Stimulated activated memory B cell treated with anti-CD40 and anti-IgM and Interleukin-4, amounts not matched to agents 10 μg/mL and 1 μg/mL and 100 μg/mL, for 72 hours (primary cell): ENCODE data around the gene ITPRIPL2.
A peak's percentile ranks its signal among the peaks of the same experiment; 100 is the strongest.

Experiments used
- ATAC-seq: fragments of 150-1000 bp; cut with Tn5 transposase; 2 replicates; pipeline ENCODE4 v1.10.0; 2021
- H3K27ac Mint-ChIP-seq: one replicate; pipeline ENCODE4 v1.8.0; 2022; ENCODE audit warnings: mild to moderate bottlenecking, mixed read lengths
- H3K27me3 Mint-ChIP-seq: one replicate; pipeline ENCODE4 v1.8.0; 2022; ENCODE audit warnings: mixed read lengths
- H3K36me3 Mint-ChIP-seq: one replicate; pipeline ENCODE4 v1.8.0; 2022; ENCODE audit warnings: mixed read lengths
- H3K4me1 Mint-ChIP-seq: one replicate; pipeline ENCODE4 v1.8.0; 2022; ENCODE audit warnings: mixed read lengths
- H3K4me3 Mint-ChIP-seq: one replicate; pipeline ENCODE4 v1.8.0; 2022; ENCODE audit warnings: mild to moderate bottlenecking, moderate library complexity, mixed read lengths
- H3K9me3 Mint-ChIP-seq: one replicate; pipeline ENCODE4 v1.8.0; 2022; ENCODE audit warnings: mixed read lengths

The ITPRIPL2 gene

DNA sequence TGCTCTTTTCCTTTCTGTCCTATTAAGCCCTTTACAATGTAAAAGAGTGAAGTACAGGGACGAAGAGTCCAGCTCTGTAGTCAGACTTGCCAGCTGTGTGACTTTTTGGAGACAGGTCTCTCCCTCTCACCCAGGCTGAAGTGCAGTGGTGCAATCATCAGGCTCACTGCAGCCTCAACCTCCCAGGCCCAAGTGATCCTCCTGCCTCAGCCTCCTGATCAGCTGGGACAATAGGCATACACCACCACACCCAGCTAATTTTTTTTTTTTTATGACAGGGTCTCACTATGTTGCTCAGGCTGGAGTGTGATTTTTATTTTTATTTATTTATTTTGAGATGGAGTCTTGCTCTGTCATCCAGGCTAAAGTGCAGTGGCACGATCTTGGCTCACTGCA is 7.1 kb upstream of the ITPRIPL2 start:
- Mint-ChIP-seq H3K9me3 (no peaks in the 10 kb centered on the region), H3K27ac (no peak overlapping the region)
- ATAC-seq: no peak

GRCh38 chr16:19108409-19109287 is 5.1 kb upstream of the ITPRIPL2 start:
- no peak for ATAC-seq
- no peaks in the 10 kb centered on the region for H3K9me3 Mint-ChIP-seq
- peaks cover 34% of the 10 kb centered on the region for H3K4me1 Mint-ChIP-seq
- H3K27ac Mint-ChIP-seq: peak overlapping the region; percentile 77
- H3K27me3 Mint-ChIP-seq: peaks cover 8% of the 10 kb centered on the region
- no peaks in the 10 kb centered on the region for H3K36me3 Mint-ChIP-seq
- no peak overlapping the region for H3K4me3 Mint-ChIP-seq

More for the DNA sequence above, 7.1 kb upstream of the ITPRIPL2 start:
- Mint-ChIP-seq H3K36me3 (no peaks in the 10 kb centered on the region), H3K27me3 (no peaks in the 10 kb centered on the region), H3K4me1 (peaks cover 23% of the 10 kb centered on the region), H3K4me3 (no peak overlapping the region)

DNA sequence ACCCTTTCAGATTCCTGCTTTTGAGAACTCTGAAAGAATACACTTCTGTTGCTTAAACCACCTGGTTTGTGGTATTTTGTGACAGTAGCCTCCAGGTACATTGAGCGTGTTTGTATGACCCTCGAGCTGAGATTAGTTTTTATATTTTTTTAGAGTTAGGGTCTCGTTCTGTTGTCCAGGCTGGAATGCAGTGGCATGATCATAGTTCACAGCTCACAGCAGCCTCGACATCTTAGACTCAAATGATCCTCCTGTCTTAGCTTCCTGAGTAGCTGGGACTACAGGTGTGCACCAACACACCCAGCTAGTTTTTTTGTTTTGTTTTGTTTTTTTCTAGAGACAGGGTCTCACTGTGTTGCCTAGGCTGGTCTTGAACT is 4.5 kb upstream of the ITPRIPL2 start:
- Mint-ChIP-seq H3K27ac (peak overlapping the region; percentile 77), H3K4me3 (no peak overlapping the region), H3K27me3 (peaks cover 8% of the 10 kb centered on the region), H3K9me3 (no peaks in the 10 kb centered on the region), H3K4me1 (peaks cover 36% of the 10 kb centered on the region), H3K36me3 (no peaks in the 10 kb centered on the region)
- ATAC-seq: no peak

DNA sequence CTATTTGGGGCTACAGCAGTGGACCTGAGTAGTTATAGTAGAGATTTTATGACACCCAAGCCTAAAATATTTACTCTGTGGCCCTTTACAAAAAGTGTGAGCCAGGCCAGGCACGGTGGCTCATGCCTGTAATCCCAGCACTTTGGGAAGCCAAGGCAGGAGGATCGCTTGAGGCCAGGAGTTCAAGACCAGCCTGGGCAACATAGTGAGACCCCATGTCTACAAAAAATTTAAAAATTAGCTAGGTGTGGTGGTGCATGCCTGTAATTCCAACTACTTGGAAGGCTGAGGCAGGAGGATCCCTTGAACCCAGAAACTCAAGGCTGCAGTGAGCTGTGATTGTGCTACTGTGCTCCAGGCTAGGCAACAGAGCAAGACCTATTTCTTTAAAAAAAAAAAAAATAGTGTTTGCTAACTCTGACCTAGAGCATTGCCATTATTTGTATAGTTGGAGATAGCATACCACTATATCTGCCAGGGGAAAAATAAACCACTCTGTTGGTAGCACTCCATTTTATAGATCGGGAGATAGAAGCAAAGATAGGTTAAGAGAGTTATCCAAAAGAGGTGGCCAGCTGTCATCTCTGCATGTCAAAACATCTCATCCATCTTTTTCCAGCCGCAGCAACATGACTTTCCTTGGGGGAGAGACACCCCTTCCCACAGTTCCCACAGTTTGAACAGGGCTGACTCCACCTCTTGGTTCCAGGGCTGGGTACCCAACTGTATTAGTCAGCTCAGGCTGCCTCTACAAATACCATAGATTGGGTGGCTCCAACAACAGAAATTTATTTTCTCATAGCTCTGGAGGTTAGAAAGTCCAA is 3.0 kb upstream of the ITPRIPL2 start:
- H3K27me3 Mint-ChIP-seq: peaks cover 8% of the 10 kb centered on the region
- ATAC-seq: no peak
- H3K4me3 Mint-ChIP-seq: no peak overlapping the region
- H3K9me3 Mint-ChIP-seq: no peaks in the 10 kb centered on the region
- peaks cover 8% of the 10 kb centered on the region for H3K36me3 Mint-ChIP-seq
- no peak overlapping the region for H3K27ac Mint-ChIP-seq
- peaks cover 44% of the 10 kb centered on the region for H3K4me1 Mint-ChIP-seq

GRCh38 chr16:19112099-19112407 is 1.7 kb upstream of the ITPRIPL2 start:
- Mint-ChIP-seq H3K4me3 (no peak overlapping the region), H3K27ac (no peak overlapping the region), H3K9me3 (no peaks in the 10 kb centered on the region), H3K4me1 (peaks cover 55% of the 10 kb centered on the region), H3K27me3 (peaks cover 8% of the 10 kb centered on the region), H3K36me3 (peaks cover 13% of the 10 kb centered on the region)
- ATAC-seq: no peak

GRCh38 chr16:19114359-19115147 is 789 bp downstream of the ITPRIPL2 start:
- peak; percentile 57 for ATAC-seq
- Mint-ChIP-seq H3K27me3 (peaks cover 8% of the 10 kb centered on the region), H3K27ac (peak overlapping the region; percentile 93), H3K4me1 (peaks cover 53% of the 10 kb centered on the region), H3K9me3 (no peaks in the 10 kb centered on the region), H3K36me3 (peaks cover 19% of the 10 kb centered on the region), H3K4me3 (peak overlapping the region; percentile 91)

- peaks cover 8% of the 10 kb centered on the region for H3K27me3 Mint-ChIP-seq
- no peaks in the 10 kb centered on the region for H3K9me3 Mint-ChIP-seq
- H3K4me1 Mint-ChIP-seq: peaks cover 53% of the 10 kb centered on the region
- H3K4me3 Mint-ChIP-seq: peak overlapping the region; percentile 63
- no peak for ATAC-seq
- H3K36me3 Mint-ChIP-seq: peaks cover 19% of the 10 kb centered on the region
- H3K27ac Mint-ChIP-seq: peak overlapping the region; percentile 93
Measured at GRCh38 chr16:19115148-19116021, 1.6 kb downstream of the ITPRIPL2 start.

DNA sequence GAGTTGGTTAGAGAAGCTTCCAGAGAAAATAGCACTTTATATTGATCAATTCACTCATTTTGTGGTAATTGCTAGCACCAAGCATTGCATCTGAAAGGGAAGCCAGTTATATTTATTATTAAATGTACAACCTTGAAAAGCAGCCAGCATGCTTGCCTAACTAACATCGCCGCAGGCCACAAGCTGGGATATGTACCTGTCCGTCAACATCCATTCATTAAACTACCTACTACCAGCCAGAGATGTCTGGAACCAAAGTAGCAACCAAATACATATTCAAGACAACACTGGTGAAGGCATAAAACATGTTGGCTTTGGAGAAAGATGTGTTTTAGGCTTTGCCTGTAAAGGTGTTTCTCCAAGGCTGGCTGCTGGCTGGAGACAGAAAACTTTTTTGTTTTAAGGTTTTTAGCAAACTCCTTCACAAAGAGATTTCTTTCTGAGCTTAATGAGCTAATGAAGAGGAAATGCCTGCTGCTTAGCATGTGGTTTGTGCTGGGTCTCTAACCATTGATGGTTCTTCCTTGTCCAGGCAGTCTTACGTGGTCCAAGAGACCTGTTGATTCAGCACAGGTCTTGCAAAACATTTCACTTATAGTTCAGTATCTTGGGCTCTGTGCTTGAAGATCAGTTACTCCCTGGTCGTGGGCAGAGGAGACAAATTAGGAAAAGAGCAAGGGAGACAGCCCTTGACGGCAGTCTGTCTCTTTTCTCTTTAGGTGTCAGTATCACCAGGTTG is 3.1 kb downstream of the ITPRIPL2 start:
- Mint-ChIP-seq H3K36me3 (peaks cover 19% of the 10 kb centered on the region), H3K27ac (peak overlapping the region; percentile 93), H3K9me3 (no peaks in the 10 kb centered on the region), H3K27me3 (peaks cover 8% of the 10 kb centered on the region), H3K4me1 (peaks cover 53% of the 10 kb centered on the region), H3K4me3 (peak overlapping the region; percentile 53)
- ATAC-seq: no peak

DNA sequence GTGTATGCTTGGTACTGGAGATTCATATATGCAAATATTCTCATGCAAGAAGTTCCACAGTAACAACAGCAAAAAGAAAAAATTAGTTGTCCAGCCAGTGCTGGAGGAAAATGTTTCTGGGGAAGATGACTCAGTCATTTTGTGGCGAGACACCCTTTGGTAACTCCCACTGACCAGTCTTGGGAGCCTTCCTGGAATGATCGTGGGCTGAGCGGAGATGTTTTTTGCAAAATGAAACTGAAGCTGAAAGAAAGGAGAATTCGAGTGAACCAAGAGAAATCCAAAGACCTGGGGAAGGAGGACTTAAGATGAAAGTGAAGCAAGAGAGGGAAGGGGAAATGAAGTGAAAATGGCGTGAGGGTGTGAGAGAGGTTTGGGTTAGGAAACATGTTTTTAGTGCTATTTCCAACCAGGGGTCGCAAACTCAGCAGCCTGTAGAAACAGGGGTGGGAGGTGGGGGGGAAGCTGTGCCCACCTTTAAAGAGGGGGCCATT is 5.2 kb downstream of the ITPRIPL2 start:
- peaks cover 40% of the 10 kb centered on the region for H3K4me1 Mint-ChIP-seq
- ATAC-seq: peak; percentile 63

GRCh38 chr16:19119564-19119963 is 5.8 kb downstream of the ITPRIPL2 start:
- H3K4me3 Mint-ChIP-seq: no peak overlapping the region
- peaks cover 20% of the 10 kb centered on the region for H3K36me3 Mint-ChIP-seq
- ATAC-seq: peak; percentile 11
- peaks cover 40% of the 10 kb centered on the region for H3K4me1 Mint-ChIP-seq
- peak overlapping the region; percentile 93 for H3K27ac Mint-ChIP-seq
- H3K9me3 Mint-ChIP-seq: no peaks in the 10 kb centered on the region
- no peaks in the 10 kb centered on the region for H3K27me3 Mint-ChIP-seq

More for the DNA sequence above, 5.2 kb downstream of the ITPRIPL2 start:
- Mint-ChIP-seq H3K27me3 (no peaks in the 10 kb centered on the region), H3K36me3 (peaks cover 19% of the 10 kb centered on the region), H3K9me3 (no peaks in the 10 kb centered on the region), H3K27ac (peak overlapping the region; percentile 93), H3K4me3 (peak overlapping the region; percentile 78)

- Mint-ChIP-seq H3K27me3 (no peaks in the 10 kb centered on the region), H3K4me3 (no peak overlapping the region), H3K36me3 (peaks cover 12% of the 10 kb centered on the region), H3K4me1 (peaks cover 23% of the 10 kb centered on the region), H3K27ac (peak overlapping the region; percentile 0), H3K9me3 (no peaks in the 10 kb centered on the region)
- no peak for ATAC-seq
Measured at GRCh38 chr16:19123535-19124178, 9.9 kb downstream of the ITPRIPL2 start.

GRCh38 chr16:19126300-19126699 is 12.5 kb downstream of the ITPRIPL2 start:
- Mint-ChIP-seq H3K4me1 (peaks cover 42% of the 10 kb centered on the region), H3K36me3 (peaks cover 6% of the 10 kb centered on the region), H3K9me3 (no peaks in the 10 kb centered on the region), H3K27ac (no peak overlapping the region), H3K27me3 (no peaks in the 10 kb centered on the region), H3K4me3 (no peak overlapping the region)
- ATAC-seq: no peak

DNA sequence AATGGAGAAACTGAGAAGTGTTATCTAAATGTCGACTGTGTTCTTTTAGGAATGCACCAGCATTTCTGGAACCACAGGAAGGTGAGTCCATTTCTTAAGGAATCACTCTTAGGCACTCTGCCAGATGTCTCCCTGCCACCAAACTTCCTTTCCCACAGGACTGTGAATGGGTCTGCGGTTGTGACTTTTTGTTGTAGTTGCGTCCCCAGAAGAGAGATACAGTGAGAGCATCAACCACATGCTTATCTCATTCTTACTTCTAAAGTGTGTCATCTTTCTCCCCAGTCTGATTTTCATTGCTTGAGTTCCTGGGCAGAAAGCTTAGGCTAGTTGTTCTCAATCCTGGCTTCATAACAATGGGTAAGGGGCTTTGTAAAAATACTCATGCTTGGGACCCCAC is 13.4 kb downstream of the ITPRIPL2 start:
- no peaks in the 10 kb centered on the region for H3K27me3 Mint-ChIP-seq
- H3K9me3 Mint-ChIP-seq: no peaks in the 10 kb centered on the region
- no peak overlapping the region for H3K4me3 Mint-ChIP-seq
- H3K36me3 Mint-ChIP-seq: peaks cover 6% of the 10 kb centered on the region
- H3K4me1 Mint-ChIP-seq: peaks cover 51% of the 10 kb centered on the region
- H3K27ac Mint-ChIP-seq: peak overlapping the region; percentile 66
- ATAC-seq: peak; percentile 65
